Middle frontal gyrus (tissue), 1 donor: Measurements from ENCODE around the gene SNRPA1.
"Not testable (repeated sequence)": the region's sequence is repeated elsewhere in the genome, so short reads cannot be mapped to it uniquely, and the experiment has no call there.

Experiments
- DNase-seq: peaks from one replicate; pipeline ENCODE4 v3.0.0-alpha.2; 2015; ENCODE audit warnings: low spot score; ENCODE audit errors: extremely low spot score

SNRPA1 gene

DNA sequence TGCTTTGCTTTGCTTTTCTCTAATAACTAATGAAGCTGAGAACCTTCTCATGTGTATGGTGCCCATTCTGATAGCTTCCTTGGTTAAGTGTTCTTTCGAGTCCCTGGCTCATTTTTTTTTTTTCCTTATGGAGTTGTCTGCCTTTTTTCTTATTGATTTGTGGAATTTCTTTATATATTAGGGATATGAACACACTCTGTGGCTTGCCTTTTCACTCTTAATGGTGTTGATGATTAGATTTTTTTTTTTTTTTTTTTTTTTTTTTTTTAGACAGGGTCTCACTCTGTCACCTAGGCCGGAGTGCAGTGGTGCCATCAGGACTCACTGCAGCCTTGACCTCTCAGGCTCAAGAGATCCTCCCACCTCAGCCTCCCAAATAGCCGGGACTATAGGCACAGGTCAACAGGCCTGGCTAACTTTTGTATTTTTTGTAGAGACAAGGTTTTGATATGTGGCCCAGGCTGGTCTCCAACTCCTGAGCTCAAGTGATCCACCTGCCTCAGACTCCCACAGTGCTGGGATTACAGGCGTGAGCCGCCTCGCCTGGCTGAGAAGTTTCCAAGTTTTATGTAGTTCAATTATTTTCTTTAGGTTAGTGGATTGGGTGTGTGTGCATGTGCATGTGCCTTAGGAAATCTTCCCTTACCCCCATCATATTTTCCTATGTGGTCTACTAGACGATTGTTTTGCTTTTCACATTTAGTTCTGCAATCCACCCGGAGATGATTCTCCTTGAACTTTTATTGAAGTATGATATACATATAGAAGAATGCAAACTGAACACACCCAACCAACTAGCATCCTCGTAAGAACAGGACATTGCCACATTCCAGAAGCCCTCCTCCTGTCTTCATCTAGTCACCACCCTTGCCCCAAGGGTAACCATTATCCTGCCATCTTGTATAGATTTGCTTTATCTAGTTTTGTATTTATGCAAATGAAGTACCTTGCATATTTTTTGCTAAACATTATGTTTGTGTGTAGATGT, 1.7 kb upstream of the SNRPA1 start:
- no peak for DNase-seq

DNA sequence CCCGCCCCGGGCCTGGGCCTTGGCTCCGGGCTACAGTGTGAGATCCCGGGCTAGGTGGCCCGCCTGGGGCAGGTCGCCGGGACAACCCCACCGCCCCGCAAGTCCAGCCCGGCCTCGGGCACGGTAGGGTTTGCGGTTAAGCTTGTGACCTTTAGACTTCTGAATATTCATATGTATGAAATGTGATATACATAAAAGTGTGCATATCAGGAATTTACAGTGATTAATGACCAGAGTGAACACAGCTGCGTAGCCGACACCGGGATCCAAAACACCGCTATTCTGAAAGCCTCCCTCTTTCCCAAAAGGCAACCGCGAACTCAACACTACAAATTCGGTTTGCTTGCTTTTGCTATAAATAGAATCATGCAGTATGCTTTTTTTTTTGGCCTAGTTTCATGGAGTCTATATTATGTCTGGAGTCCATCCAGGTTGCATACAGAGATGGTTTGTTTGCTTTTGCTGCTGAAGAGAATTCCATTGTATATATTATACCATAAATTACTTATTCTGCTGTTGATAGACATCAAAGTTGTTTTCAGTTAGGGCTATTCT, 636 bp upstream of the SNRPA1 start:
- no peak for DNase-seq

DNA sequence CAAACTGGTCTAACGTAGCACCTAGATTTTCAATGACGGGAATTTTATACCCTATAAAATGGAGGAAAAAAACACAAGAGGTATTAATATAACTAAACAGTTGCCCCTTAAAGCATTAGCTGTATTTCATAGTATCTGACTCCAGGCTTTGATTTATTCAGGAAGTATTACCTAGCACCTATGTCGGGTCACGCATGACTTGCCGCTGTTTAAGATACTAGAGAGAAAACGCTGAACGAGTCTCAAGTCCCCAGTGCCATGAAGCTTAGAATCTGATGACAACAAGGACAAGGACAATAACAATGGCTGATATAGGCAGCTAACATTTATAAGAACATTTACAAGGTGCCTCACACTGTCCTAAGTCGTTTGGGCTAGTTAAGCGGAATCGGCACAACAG, 1.9 kb downstream of the SNRPA1 start:
- no peak for DNase-seq

- no peak for DNase-seq
These were observed 6.0 kb downstream of the SNRPA1 start for GRCh38 chr15:101288905-101289513.

DNA sequence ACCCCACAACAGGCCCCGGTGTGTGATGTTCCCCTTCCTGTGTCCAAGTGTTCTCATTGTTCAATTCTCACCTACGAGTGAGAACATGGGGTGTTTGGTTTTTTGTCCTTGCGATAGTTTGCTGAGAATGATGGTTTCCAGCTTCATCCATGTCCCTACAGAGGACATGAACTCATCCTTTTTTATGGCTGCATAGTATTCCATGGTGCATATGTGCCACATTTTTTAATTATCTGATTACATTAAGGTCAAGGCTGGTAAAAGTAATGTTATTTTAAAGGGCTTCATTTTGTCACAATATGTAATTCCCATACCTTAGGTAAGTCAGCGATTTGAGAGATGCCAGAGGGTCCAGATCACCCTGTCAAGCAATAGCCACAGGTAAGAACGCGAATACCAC, 7.7 kb downstream of the SNRPA1 start:
- not testable (repeated sequence) for DNase-seq

DNA sequence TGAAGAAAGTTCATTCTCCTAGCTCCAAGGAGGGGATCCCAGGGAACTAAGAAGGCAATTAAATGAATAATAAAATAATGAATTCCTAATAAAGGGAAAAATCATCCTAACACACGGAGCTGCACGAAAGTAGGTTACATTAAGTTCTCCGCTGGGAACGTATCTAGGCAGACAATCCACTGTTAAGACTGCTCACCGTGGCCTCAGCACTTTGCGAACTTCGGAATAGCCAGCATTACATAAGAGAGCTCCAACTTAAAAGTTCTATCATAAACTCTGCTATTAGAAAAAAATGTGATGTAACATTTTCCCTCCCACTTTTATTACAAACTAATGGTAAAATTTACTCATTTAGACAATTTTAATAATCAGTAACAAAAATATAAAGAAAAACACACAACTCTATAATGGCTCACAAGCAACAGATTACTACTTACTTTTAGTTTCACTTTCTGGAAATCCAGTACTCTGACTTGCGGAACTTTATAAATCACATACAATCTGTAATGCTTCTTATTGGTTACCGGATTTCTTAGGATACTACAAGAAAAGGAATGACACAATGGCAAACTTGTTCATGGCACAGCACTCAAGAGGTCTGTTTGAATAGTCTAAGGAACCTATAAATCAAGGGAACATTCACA, 8.5 kb downstream of the SNRPA1 start:
- DNase-seq = no peak

DNA sequence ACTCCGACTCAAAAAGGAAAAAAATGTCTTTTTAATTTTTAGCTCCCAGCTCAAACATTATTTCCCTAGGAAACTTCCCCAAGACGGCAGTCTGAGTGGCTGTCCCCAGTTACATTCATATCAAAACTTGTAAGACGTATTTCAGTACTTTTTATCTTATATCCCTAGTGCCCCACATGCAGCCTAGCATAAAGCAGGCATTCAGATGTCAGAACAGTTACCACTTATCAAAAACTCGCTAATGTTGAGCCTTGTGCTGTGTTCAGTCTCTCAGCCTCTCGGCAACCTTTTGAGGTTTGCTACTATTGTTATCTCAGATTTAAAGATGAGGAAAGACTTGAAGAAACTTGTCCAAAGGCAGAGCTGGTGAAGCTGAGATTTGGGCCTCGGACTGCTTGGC, 11.1 kb downstream of the SNRPA1 start:
- no peak for DNase-seq

DNA sequence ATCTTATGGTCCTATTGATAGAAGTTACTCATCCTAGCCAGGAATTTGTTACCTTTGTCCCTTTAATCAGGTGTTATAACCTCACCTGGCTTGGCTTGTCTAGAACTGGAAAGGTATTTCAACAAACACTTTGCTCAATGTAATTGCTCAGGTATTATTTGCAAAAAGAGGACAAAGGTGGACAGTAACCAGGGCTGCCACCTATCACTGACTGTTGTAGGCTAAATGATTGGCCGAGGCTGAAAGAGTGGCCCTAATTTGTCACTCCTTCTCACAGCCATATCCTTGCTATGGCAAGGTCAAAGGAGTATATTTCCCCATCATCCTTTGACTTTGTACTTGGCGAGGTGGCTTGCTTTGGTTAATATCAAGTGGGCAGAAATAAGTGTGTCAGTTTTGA, 15.0 kb downstream of the SNRPA1 start:
- no peak for DNase-seq

DNA sequence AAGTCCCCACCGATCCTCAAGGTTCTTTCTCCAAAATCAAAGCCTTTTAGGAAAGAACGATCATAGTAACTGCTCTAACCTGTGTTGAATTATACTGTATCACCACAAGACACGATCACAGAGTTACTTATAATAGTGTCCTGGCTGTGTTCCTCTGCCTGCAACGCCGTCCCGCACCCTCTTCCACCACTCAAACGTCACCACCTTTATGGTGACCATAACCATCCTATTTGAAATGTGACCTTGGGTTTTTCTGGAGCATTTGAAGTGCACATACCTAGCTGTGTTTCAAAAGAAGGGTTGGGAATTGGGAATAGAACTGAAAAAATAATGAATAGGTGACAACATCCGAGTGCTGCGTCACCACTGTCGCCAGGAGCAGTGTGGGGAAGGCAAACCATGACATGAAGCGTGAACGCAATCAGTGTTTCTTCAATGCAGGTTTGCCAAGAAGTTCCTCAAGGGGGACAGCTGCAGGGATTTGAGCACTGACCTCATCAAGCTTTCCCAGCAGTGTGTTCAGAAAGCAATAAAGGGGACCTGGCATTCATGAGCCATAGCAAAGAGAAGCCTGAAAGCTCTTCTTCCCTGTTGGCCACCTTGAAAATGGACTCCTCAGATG, 17.0 kb downstream of the SNRPA1 start:
- no peak for DNase-seq

- peak; percentile 80 for DNase-seq
These were observed 17.8 kb downstream of the SNRPA1 start, which contains the start of gene SELENOS for GRCh38 chr15:101277038-101277822. TSS of gene SELENOS (minus strand) at chr15:101277485. CDS start at chr15:101277417, 68 bp downstream.

- no peak for DNase-seq
These were observed 18.5 kb downstream of the SNRPA1 start for GRCh38 chr15:101276501-101277037.

GRCh38 chr15:101275018-101275417, 20.0 kb downstream of the SNRPA1 start:
- DNase-seq = no peak

- no peak for DNase-seq
These were observed 21.5 kb downstream of the SNRPA1 start for GRCh38 chr15:101273534-101273933.

DNA sequence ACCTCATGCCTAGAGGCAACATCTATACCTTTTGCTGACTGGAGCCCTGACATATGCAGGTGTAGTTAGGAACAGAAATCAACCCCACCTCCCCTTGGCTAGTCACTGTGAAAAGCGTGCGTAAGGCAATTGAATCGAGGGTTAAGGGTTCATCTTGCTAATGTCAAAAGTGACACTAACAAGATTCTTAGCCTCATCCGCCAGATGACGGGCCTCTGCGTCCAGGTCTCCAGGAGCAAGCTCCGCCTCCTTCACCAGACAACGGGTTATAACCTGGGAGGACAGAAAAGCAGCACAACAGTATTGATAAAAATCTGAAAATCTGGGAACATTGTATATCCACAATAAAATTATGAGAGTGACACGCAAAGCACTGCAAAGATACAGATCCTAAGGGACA, 22.5 kb downstream of the SNRPA1 start:
- no peak for DNase-seq

DNA sequence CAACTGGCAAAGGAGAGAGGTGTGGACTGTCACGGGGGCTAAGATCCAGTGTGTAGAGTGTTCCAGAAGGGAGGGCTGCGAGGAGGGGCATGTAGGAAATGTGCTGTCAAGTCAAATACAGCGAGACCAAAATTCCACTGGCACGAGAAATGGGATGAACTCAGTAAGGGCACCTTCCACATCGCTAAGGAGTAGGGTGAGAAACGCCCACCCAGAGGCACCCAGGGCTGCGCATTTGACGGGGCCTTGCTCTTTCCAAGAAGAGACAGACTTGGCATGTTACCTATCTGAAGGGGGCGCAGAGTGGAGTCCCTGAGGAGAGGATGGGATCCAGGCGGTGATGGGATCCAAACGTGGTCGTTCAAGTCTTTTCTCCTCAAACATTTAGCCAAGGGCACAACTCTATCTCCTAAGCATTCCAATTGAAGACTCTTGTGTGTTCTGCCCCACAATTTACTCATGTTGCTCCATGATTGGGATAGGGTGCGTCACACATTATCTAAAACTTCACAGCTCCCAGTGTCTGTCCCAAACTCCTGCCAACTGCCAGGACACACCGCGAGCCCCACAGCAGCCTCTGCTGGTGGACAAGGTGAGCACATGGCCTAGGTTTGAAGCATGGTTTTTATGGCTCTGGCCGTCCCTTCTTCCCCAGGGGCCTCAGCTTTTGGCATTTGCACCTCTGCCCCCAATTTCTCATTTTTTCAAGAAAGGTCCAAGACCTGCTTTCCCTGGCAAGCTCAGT, 25.4 kb downstream of the SNRPA1 start:
- no peak for DNase-seq

DNA sequence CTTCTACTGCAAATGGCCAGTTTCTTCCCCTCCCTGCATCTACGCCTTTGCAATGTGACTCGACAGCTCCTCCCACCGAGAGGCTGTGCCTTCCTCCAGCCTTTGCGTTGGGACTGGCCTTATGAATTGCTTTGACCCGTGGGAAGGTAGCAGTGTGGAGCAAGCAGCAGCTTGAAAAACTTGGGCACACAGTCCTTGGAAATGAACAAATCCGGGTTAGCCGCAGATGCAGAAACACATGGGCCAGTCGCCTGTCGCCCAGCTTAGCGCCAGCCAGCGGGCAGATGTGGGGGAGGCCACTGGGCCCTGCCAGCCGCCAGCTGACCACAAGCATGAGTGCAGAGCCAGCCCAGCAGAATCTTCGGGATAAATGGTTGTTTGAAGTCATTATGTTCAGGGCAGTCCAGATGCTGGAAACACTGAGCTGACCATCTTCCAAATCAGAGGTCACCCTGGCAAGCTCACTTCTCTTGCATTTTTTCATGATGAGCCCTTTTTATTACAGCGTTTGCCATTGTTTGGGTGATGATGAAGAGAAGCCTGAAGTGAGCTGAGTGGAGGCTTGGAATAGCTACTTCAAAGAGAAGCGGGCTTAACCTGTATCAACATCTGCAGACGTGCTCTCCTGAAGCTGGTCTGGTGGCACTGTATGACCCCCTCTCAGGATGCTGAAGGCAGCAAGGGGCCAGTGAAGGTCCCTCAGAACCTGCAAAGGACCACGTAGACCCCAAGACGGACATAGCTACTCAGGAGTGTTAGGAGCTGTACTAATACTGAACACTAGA, 27.5 kb downstream of the SNRPA1 start:
- DNase-seq = peak; percentile 41

- no peak for DNase-seq
These were observed 28.3 kb downstream of the SNRPA1 start for GRCh38 chr15:101266787-101267186.

- no peak for DNase-seq
These were observed 29.0 kb downstream of the SNRPA1 start for GRCh38 chr15:101266034-101266433.
